Right cardiac atrium (tissue), 5 donors: ENCODE data around the gene RACK1. TPM values are rescaled to one million over a fixed set of nuclear protein-coding genes. Genes with fewer than 3 reads are reported as not detected.

ENCODE experiments used
- ATAC-seq, 2 donors: fragments of 200-7000 bp; cut with Tn5 transposase; one replicate each; pipeline versions ENCODE4 v1.8.0 to v1.9.1; 2020; ENCODE audit warnings: moderate library complexity in 2 of 2, mild to moderate bottlenecking in 1 of 2
- DNase-seq, 3 donors: peaks; one replicate each; pipeline ENCODE4 v3.0.0-alpha.2; 2020
- H3K27ac ChIP-seq: one replicate; pipeline ENCODE4 v1.5.1; 2013; ENCODE audit warnings: mild to moderate bottlenecking, low read length, control low read depth, moderate library complexity
- H3K27me3 ChIP-seq: one replicate; pipeline ENCODE4 v1.6.1; 2013; ENCODE audit not compliant: control insufficient read depth, insufficient read depth
- H3K4me1 ChIP-seq: one replicate; pipeline ENCODE4 v1.6.1; 2013; ENCODE audit warnings: low read length; ENCODE audit not compliant: control insufficient read depth, insufficient read depth
- H3K4me3 ChIP-seq: one replicate; pipeline ENCODE4 v1.5.1; 2013; ENCODE audit warnings: low read length, control low read depth
- H3K9me3 ChIP-seq: one replicate; pipeline ENCODE4 v1.6.1; 2013; ENCODE audit warnings: low read length; ENCODE audit not compliant: control insufficient read depth
- WGBS: extraction: QIAGEN DNeasy Blood & Tissue Kit; methylation state at CpG from one replicate; pipeline ENCODE4 v1.1.7; 2013; 5-methylcytosine and 5-hydroxymethylcytosine counted together
- intact Hi-C, 4 donors: fragments of 100-400 bp; cut with DNase I; formaldehyde crosslinking; loops; one replicate each; pipeline versions ENCODE4 v1.11.0 to v1.14.0; 2022 to 2023
- polyA plus RNA-seq: library from polyadenylated mRNA; stranded (reverse); fragments of 200-250 nt; gene quantifications from one replicate; pipeline ENCODE4 v1.2.3, GENCODE V29; 2013
- total RNA-seq, 4 donors: library from RNA; stranded (reverse); fragmentation: NEBNext Ultra II Directional; extraction: Animal tissue kit (Norgen Biotek cat#: 25700); gene quantifications; one replicate each; pipeline ENCODE4 v1.2.1, GENCODE V29; 2021
- donor health status: healthy with polysubstance abuse.
- donor health status: DM: no; HTN: yes; CAD: no.
- donor health status: DM: no; HTN: no; CAD: no.
- donor health status: DM: no; HTN: yes; CAD: no; lungs with severe emphysema.
- donor health status: DM: yes; HTN: yes; CAD: no.

RACK1 gene
- total and polyA plus RNA-seq, 5 donors = 698 to 1,031 (median 753) TPM

GRCh38 chr5:181231432-181231831 lies 12.3 kb downstream of the RACK1 start:
- Histone ChIP-seq H3K4me1 (no peaks in the 10 kb centered on the region), H3K4me3 (no peak overlapping the region), H3K27me3 (no peaks in the 10 kb centered on the region), H3K27ac (no peak overlapping the region), H3K9me3 (no peaks in the 10 kb centered on the region)
- peak in 1 of 2 donors; percentile 39 for ATAC-seq
- DNase-seq = no peak
- 88% methylated on average over 7 of the region's 7 CpGs for WGBS
- intact Hi-C loops = no loop called here

- Histone ChIP-seq H3K4me3 (no peak overlapping the region), H3K9me3 (no peaks in the 10 kb centered on the region)
- no peak for ATAC-seq
Measured at GRCh38 chr5:181230551-181230950, 13.2 kb downstream of the RACK1 start.

GRCh38 chr5:181229996-181230395 lies 13.7 kb downstream of the RACK1 start:
- ATAC-seq = no peak
- no peaks in the 10 kb centered on the region for H3K4me1 ChIP-seq
- 96% methylated on average over 13 of the region's 13 CpGs for WGBS
- intact Hi-C loops = no loop called here
- no peaks in the 10 kb centered on the region for H3K9me3 ChIP-seq
- no peak overlapping the region for H3K4me3 ChIP-seq
- H3K27me3 ChIP-seq = no peaks in the 10 kb centered on the region
- no peak for DNase-seq
- H3K27ac ChIP-seq = no peak overlapping the region

More at GRCh38 chr5:181230551-181230950, 13.2 kb downstream of the RACK1 start:
- no peaks in the 10 kb centered on the region for H3K27me3 ChIP-seq
- no peak for DNase-seq
- WGBS = 90% methylated on average over 6 of the region's 6 CpGs
- no peaks in the 10 kb centered on the region for H3K4me1 ChIP-seq
- intact Hi-C loops = no loop called here
- no peak overlapping the region for H3K27ac ChIP-seq

- DNase-seq (peak in 2 of 3 donors; percentile 65 to 70), ATAC-seq (no peak)
- peak overlapping the region; percentile 67 for H3K4me3 ChIP-seq
- intact Hi-C loops = loop anchor here in 2 of 4 donors (5.0 kb wide), 1 partner anchor 37 kb away; no protein-coding TSS in a partner anchor
- WGBS = 74% methylated on average over 22 of the region's 22 CpGs
- H3K4me1 ChIP-seq = peaks cover 4% of the 10 kb centered on the region
- H3K27me3 ChIP-seq = no peaks in the 10 kb centered on the region
- H3K27ac ChIP-seq = peak overlapping the region; percentile 95
- no peaks in the 10 kb centered on the region for H3K9me3 ChIP-seq
Measured at GRCh38 chr5:181224390-181225229, 19.1 kb downstream of the RACK1 start.

GRCh38 chr5:181223729-181224389 lies 19.8 kb downstream of the RACK1 start:
- Histone ChIP-seq H3K27me3 (no peaks in the 10 kb centered on the region), H3K4me3 (peak overlapping the region; percentile 67), H3K9me3 (no peaks in the 10 kb centered on the region), H3K27ac (peak overlapping the region; percentile 95), H3K4me1 (peaks cover 4% of the 10 kb centered on the region)
- DNase-seq = peak in 2 of 3 donors; percentile 72 to 86
- intact Hi-C loops = loop anchor here in 2 of 4 donors (2.0 to 5.0 kb wide), 2 partner anchors 21 to 37 kb away; no protein-coding TSS in a partner anchor
- WGBS = under 1% methylated on average over 31 of the region's 31 CpGs
- ATAC-seq = peak in 1 of 2 donors; percentile 14

DNA sequence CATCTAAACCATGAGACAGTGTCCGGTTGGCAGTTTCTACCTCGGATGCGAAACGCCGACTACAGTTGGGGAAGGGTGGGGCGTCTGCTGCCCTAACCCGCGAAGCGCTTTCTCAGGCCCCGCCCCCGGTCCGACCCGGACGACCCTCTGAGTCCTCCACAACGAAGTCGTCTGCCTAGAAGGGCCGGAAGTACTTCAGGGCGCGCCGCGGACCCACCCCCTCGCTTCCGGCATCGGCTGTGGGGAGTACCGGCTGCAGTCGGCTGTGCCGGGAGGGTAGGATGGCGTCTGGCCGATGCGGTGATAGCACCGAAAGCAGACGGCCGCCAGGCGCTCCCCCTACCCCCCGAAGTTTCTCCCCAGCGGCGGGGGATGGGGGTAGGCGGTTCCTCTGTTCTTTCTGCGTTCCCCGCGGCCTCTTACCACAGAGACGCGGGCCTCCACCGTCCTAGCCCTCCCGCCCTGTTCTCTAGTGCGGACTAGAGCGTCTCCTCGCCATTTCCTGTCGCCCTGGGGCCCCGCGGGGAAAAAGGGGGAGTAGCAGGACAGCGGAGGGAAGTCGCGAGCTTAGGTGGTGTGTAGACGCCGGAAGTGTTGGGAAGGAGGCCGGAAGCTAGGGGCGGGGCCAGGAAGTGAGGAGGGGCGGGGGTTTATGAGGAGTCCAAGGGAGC lies 20.5 kb downstream of the RACK1 start, which contains the start of gene TRIM41:
Gene TRIM41, plus strand, starts transcription at position 224 of the 671 bp plus-strand sequence. CDS start 719 bp downstream, outside the sequence.
- peaks cover 4% of the 10 kb centered on the region for H3K4me1 ChIP-seq
- no peaks in the 10 kb centered on the region for H3K27me3 ChIP-seq
- H3K27ac ChIP-seq = peak within 1 kb of the TSS; percentile 95
- ATAC-seq (peak; percentile 91 to 93), DNase-seq (peak; percentile 100)
- peak within 1 kb of the TSS; percentile 67 for H3K4me3 ChIP-seq
- no peaks in the 10 kb centered on the region for H3K9me3 ChIP-seq
- intact Hi-C loops = loop anchor here in 2 of 4 donors (2.0 to 5.0 kb wide), 2 partner anchors 22 to 36 kb away; no protein-coding TSS in a partner anchor
- WGBS = under 1% methylated on average over 59 of the region's 59 CpGs

DNA sequence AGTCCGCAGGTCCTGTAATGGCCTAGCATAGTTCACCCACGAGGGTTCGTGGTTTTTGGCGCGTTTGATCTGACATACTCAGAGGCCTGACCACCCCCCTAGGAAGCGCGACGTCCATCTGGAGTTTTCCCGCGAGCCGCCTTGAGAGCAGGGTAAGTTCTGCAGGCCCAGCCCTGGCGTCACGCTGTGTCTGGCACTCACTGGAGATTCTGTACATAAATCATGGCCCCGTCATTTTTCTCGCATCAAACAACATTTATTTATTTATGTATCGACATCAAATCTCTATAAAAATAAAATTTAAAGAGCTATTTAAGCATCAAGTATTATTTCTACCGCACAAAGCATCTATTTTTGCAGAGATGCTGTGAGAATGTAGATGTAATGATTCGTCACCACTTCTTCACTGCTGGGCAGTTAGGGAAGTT lies 21.1 kb downstream of the RACK1 start:
- Histone ChIP-seq H3K27ac (peak overlapping the region; percentile 95), H3K9me3 (no peaks in the 10 kb centered on the region), H3K27me3 (no peaks in the 10 kb centered on the region), H3K4me3 (peak overlapping the region; percentile 67), H3K4me1 (peaks cover 4% of the 10 kb centered on the region)
- ATAC-seq = peak; percentile 9 to 17
- intact Hi-C loops = loop anchor here in 2 of 4 donors (2.0 to 5.0 kb wide), 2 partner anchors 22 to 35 kb away; no protein-coding TSS in a partner anchor
- no peak for DNase-seq
- WGBS = under 1% methylated on average over 18 of the region's 18 CpGs

GRCh38 chr5:181221792-181222629 lies 21.7 kb downstream of the RACK1 start:
- WGBS = 6% methylated on average over 50 of the region's 50 CpGs
- ATAC-seq (peak; percentile 67 to 69), DNase-seq (peak; percentile 88 to 96 (median 95))
- Histone ChIP-seq H3K4me1 (peaks cover 4% of the 10 kb centered on the region), H3K9me3 (no peaks in the 10 kb centered on the region), H3K27ac (peak overlapping the region; percentile 95), H3K27me3 (no peaks in the 10 kb centered on the region), H3K4me3 (peak overlapping the region; percentile 67)
- intact Hi-C loops = loop anchor here in 2 of 4 donors (2.0 to 5.0 kb wide), 2 partner anchors 23 to 35 kb away; no protein-coding TSS in a partner anchor

- Histone ChIP-seq H3K4me1 (peaks cover 4% of the 10 kb centered on the region), H3K9me3 (no peaks in the 10 kb centered on the region), H3K27me3 (no peaks in the 10 kb centered on the region), H3K4me3 (no peak overlapping the region), H3K27ac (peak overlapping the region; percentile 95)
- 62% methylated on average over 27 of the region's 27 CpGs for WGBS
- ATAC-seq (no peak), DNase-seq (peak in 1 of 3 donors; percentile 73)
- intact Hi-C loops = loop anchor here in 2 of 4 donors (5.0 kb wide), 1 partner anchor 34 kb away; no protein-coding TSS in a partner anchor
Measured at GRCh38 chr5:181221105-181221791, 22.5 kb downstream of the RACK1 start.
